Osteocyte (in vitro differentiated cells): Measurements from ENCODE around the gene OSBPL8. TPM values are rescaled to one million over a fixed set of nuclear protein-coding genes. Genes with fewer than 3 reads are reported as not detected.

Source experiments
- DNase-seq: peaks from one replicate; pipeline ENCODE4 v3.0.0; 2021; ENCODE audit warnings: mixed read lengths; ENCODE audit not compliant: unreplicated experiment; ENCODE audit errors: extremely low spot score
- H3K27ac Mint-ChIP-seq: one replicate; pipeline ENCODE4 v1.8.0; 2021; ENCODE audit warnings: mild to moderate bottlenecking, mixed read lengths; ENCODE audit not compliant: unreplicated experiment
- H3K27me3 Mint-ChIP-seq: one replicate; pipeline ENCODE4 v1.8.0; 2021; ENCODE audit warnings: mixed read lengths; ENCODE audit not compliant: unreplicated experiment
- H3K36me3 Mint-ChIP-seq: one replicate; pipeline ENCODE4 v1.8.0; 2021; ENCODE audit warnings: mixed read lengths; ENCODE audit not compliant: unreplicated experiment
- H3K4me1 Mint-ChIP-seq: one replicate; pipeline ENCODE4 v1.8.0; 2021; ENCODE audit warnings: mixed read lengths; ENCODE audit not compliant: unreplicated experiment
- H3K4me3 Mint-ChIP-seq: one replicate; pipeline ENCODE4 v1.8.0; 2021; ENCODE audit warnings: mild to moderate bottlenecking, moderate library complexity, mixed read lengths; ENCODE audit not compliant: unreplicated experiment
- H3K9me3 Mint-ChIP-seq: one replicate; pipeline ENCODE4 v1.8.0; 2021; ENCODE audit warnings: mixed read lengths; ENCODE audit not compliant: unreplicated experiment
- total RNA-seq: library from RNA; stranded (reverse); gene quantifications from 2 replicates; pipeline ENCODE4 v1.2.1, GENCODE V29; 2021
- TF ChIP-seq, protein P1 (sequence below): fragments of 200-600 bp; sonication (generic); IDR thresholded peaks from 2 replicates; pipeline ENCODE4 v1.5.0; 2021; ENCODE audit warnings: antibody characterized with exemption, mild to moderate bottlenecking, moderate library complexity

OSBPL8 gene
- total RNA-seq, 1 donor from 2014 or later: 87.8 TPM

GRCh38 chr12:76555231-76555767 is 4.3 kb downstream of the OSBPL8 start:
- Mint-ChIP-seq H3K9me3 (no peaks in the 10 kb centered on the region), H3K36me3 (peaks cover 2% of the 10 kb centered on the region), H3K27ac (peak overlapping the region; percentile 49), H3K4me1 (peaks cover 59% of the 10 kb centered on the region), H3K27me3 (no peaks in the 10 kb centered on the region), H3K4me3 (no peak overlapping the region)
- TF ChIP-seq, protein P1, sequence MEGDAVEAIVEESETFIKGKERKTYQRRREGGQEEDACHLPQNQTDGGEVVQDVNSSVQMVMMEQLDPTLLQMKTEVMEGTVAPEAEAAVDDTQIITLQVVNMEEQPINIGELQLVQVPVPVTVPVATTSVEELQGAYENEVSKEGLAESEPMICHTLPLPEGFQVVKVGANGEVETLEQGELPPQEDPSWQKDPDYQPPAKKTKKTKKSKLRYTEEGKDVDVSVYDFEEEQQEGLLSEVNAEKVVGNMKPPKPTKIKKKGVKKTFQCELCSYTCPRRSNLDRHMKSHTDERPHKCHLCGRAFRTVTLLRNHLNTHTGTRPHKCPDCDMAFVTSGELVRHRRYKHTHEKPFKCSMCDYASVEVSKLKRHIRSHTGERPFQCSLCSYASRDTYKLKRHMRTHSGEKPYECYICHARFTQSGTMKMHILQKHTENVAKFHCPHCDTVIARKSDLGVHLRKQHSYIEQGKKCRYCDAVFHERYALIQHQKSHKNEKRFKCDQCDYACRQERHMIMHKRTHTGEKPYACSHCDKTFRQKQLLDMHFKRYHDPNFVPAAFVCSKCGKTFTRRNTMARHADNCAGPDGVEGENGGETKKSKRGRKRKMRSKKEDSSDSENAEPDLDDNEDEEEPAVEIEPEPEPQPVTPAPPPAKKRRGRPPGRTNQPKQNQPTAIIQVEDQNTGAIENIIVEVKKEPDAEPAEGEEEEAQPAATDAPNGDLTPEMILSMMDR: peak; percentile 28
- no peak for DNase-seq

- peak overlapping the region; percentile 61 for H3K27ac Mint-ChIP-seq
- peaks cover 4% of the 10 kb centered on the region for H3K36me3 Mint-ChIP-seq
Measured at GRCh38 chr12:76554405-76555230, 5.0 kb downstream of the OSBPL8 start.

GRCh38 chr12:76552343-76552938 is 7.1 kb downstream of the OSBPL8 start:
- Mint-ChIP-seq H3K27me3 (no peaks in the 10 kb centered on the region), H3K9me3 (no peaks in the 10 kb centered on the region), H3K4me1 (peaks cover 68% of the 10 kb centered on the region), H3K4me3 (no peak overlapping the region), H3K27ac (no peak overlapping the region), H3K36me3 (peaks cover 4% of the 10 kb centered on the region)
- DNase-seq: no peak
- TF ChIP-seq, protein P1: no peak

More at GRCh38 chr12:76554405-76555230, 5.0 kb downstream of the OSBPL8 start:
- peaks cover 57% of the 10 kb centered on the region for H3K4me1 Mint-ChIP-seq
- no peak for DNase-seq
- no peak overlapping the region for H3K4me3 Mint-ChIP-seq
- no peaks in the 10 kb centered on the region for H3K9me3 Mint-ChIP-seq
- TF ChIP-seq, protein P1: no peak
- no peaks in the 10 kb centered on the region for H3K27me3 Mint-ChIP-seq

GRCh38 chr12:76551482-76551888 is 8.1 kb downstream of the OSBPL8 start:
- Mint-ChIP-seq H3K4me1 (peaks cover 75% of the 10 kb centered on the region), H3K27me3 (no peaks in the 10 kb centered on the region), H3K27ac (no peak overlapping the region), H3K4me3 (no peak overlapping the region), H3K36me3 (peaks cover 4% of the 10 kb centered on the region), H3K9me3 (no peaks in the 10 kb centered on the region)
- no peak for DNase-seq
- TF ChIP-seq, protein P1: no peak

- Mint-ChIP-seq H3K4me1 (peaks cover 52% of the 10 kb centered on the region), H3K27ac (peak overlapping the region; percentile 70), H3K27me3 (no peaks in the 10 kb centered on the region), H3K9me3 (no peaks in the 10 kb centered on the region), H3K4me3 (no peak overlapping the region), H3K36me3 (peaks cover 2% of the 10 kb centered on the region)
- no peak for DNase-seq
- TF ChIP-seq, protein P1: no peak
Measured at GRCh38 chr12:76549131-76549530, 10.4 kb downstream of the OSBPL8 start.
